GM06990 (cell line): ENCODE results near the gene VPS52.
A peak's percentile ranks its signal among the peaks of the same experiment; 100 is the strongest.

ENCODE experiments used
- DNase-seq: peaks from one replicate; pipeline ENCODE4 v3.0.0-alpha.2; 2011; ENCODE audit not compliant: insufficient read length; ENCODE audit errors: extremely low read depth
- H3K27me3 ChIP-seq: replicated peaks from 2 replicates; pipeline ENCODE4 v1.6.0; 2011; ENCODE audit warnings: low read length; ENCODE audit not compliant: control insufficient read depth, insufficient read depth
- H3K36me3 ChIP-seq: 2 replicates; pipeline ENCODE4 v1.5.1; 2011; ENCODE audit warnings: low read length; ENCODE audit not compliant: control insufficient read depth, insufficient read depth
- H3K4me3 ChIP-seq: replicated peaks from 2 replicates; pipeline ENCODE4 v1.5.1; 2011; ENCODE audit warnings: low read depth, mild to moderate bottlenecking, control low read depth, low read length
- CTCF ChIP-seq: IDR thresholded peaks from 2 replicates; pipeline ENCODE4 v1.5.1; 2011; ENCODE audit warnings: low read length, control low read depth, mild to moderate bottlenecking, inconsistent platforms; ENCODE audit not compliant: insufficient read depth, poor library complexity, severe bottlenecking

The VPS52 gene

GRCh38 chr6:33314515-33314942 lies 42.9 kb upstream of the VPS52 start:
- Histone ChIP-seq H3K4me3 (peak overlapping the region; percentile 92), H3K27me3 (no peaks in the 10 kb centered on the region), H3K36me3 (peaks cover 10% of the 10 kb centered on the region)
- DNase-seq, result peak; percentile 57
- no peak for TF ChIP-seq CTCF

- H3K27me3 ChIP-seq, result no peaks in the 10 kb centered on the region
- peak within 1 kb of the TSS; percentile 92 for H3K4me3 ChIP-seq
- no peak for TF ChIP-seq CTCF
- peaks cover 4% of the 10 kb centered on the region for H3K36me3 ChIP-seq
- DNase-seq, result peak; percentile 87
Measured at GRCh38 chr6:33313709-33314514, 42.2 kb upstream of the VPS52 start, which contains the start of gene TAPBP. Gene TAPBP, minus strand, starts transcription at chr6:33314078. Its CDS starts 37 bp downstream, at chr6:33314041.

DNA sequence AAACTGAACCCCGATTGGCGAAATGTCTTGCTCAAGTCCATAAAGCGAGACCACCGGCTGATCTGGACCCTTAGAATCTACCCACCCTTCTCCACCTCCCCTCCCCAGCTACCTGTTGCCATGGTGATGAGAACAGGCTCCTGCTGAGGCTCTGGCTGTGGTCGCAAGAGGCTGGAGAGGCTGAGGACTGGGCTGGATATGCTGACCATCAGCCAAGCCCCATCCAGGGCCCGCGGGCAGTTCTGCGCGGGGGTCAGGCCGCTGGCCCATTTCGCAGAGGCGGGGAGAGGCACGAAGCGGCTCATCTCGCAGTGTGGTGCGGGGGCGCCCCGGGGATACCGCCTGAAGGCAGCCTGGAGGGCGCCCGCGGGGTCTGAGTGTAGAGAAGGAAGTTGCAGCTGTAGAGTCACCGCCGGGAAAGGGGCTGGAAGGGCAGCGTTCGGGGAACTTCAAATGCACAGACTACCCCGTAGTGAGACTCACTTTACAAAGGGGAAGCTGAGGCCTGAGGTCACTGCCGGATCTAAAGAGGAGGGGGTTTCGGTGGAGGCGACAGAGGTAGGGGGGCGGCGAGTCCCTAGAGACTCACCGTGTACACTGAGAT lies 41.5 kb upstream of the VPS52 start:
- Histone ChIP-seq H3K27me3 (no peaks in the 10 kb centered on the region), H3K36me3 (peaks cover 2% of the 10 kb centered on the region; the same call in 1 of the 2 replicates), H3K4me3 (peak overlapping the region; percentile 92)
- TF ChIP-seq CTCF, result no peak
- DNase-seq, result no peak

DNA sequence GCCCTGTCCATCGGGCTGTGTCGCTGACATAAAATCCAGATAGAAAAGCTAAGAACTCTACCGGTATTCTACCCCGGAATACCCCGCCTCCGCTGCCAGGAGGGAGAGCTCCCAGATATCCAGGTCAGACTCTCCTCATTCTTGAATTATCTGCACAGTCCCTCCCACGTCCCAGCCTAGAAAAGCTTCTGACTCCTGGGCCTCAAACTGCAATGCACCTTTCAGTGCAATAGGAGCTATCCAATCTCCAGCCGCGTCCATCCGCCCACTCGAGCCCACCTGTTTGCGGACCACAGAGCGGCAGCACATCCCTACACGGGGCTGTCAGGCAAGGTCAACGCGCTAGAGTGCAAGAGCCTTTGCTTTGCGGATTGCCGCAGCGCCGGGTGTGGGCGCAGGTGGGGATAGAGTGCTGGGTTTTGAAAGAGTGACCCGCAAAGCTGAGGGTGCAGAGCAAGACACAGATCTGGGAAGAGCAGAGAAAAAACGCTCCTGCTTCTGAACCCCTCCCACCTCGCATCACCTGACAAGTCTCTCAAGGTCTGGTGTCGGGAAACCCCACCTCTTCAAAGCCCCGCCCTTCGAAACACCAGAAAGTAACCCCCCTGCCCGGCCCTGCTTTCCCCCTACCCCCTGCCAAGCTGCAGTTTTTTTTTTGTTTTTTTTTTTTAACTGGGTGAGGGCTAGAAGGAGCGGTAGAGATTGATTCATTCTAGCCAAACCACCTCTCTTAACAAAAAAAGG lies 40.9 kb upstream of the VPS52 start:
- H3K4me3 ChIP-seq, result peak overlapping the region; percentile 92
- peaks cover 2% of the 10 kb centered on the region for H3K36me3 ChIP-seq
- no peaks in the 10 kb centered on the region for H3K27me3 ChIP-seq
- peak; percentile 65 for DNase-seq
- no peak for TF ChIP-seq CTCF

- Histone ChIP-seq H3K36me3 (peaks cover 27% of the 10 kb centered on the region), H3K4me3 (no peak overlapping the region), H3K27me3 (no peaks in the 10 kb centered on the region)
- no peak for DNase-seq
- no peak for TF ChIP-seq CTCF
Measured at GRCh38 chr6:33306356-33306755, 34.7 kb upstream of the VPS52 start.
